HCT116 (cell line): ENCODE data around the gene SEMA3C. TPM values are rescaled to one million over a fixed set of nuclear protein-coding genes. Genes with fewer than 3 reads are reported as not detected.
A peak's percentile ranks its signal among the peaks of the same experiment; 100 is the strongest.

Source experiments
- ATAC-seq: fragments of 200-7000 bp; cut with Tn5 transposase; 2 replicates; pipeline ENCODE4 v1.9.1; 2020; ENCODE audit warnings: mild to moderate bottlenecking, moderate library complexity
- BruUV-seq: library from RNA; stranded (reverse); fragments of 400-500 nt; replicated peaks from 2 replicates; lab custom pipeline; 2021; lab: Mats Ljungman, UMichigan
- CTCF ChIA-PET: fragments of 300-600 bp; sonication (Branson Sonifier 250); formaldehyde crosslinking; loops from one replicate; lab custom pipeline; 2021; ENCODE audit warnings: antibody characterized with exemption; lab: Charles Lee
- POLR2A ChIA-PET: fragments of 300-600, 350-600 bp; sonication (Branson Sonifier 250); formaldehyde crosslinking; loops from one replicate; lab custom pipeline; 2021; ENCODE audit warnings: antibody characterized with exemption; lab: Charles Lee
- RAD21 ChIA-PET, 2 experiments: fragments of 300-600 bp; sonication (Branson Sonifier 250); formaldehyde crosslinking; loops; one replicate each; lab custom pipeline; 2023; ENCODE audit warnings: low total read pairs in 2 of 2; ENCODE audit not compliant: uncharacterized antibody in 2 of 2, unreplicated experiment in 2 of 2, low non-redundant PET in 1 of 2; lab: Charles Lee
- DNase-seq: peaks from one replicate; pipeline ENCODE4 v3.0.0-alpha.2; 2010; ENCODE audit warnings: low read depth, low spot score
- H2AFZ ChIP-seq: fragments of 200-600 bp; shearing (Covaris generic), sonication (generic); 2 replicates; pipeline ENCODE4 v1.6.1; 2017; ENCODE audit warnings: low read depth, mixed run types, mixed read lengths, antibody characterized with exemption, low read length; ENCODE audit not compliant: poor library complexity, severe bottlenecking
- H3K27ac ChIP-seq: 2 replicates; pipeline ENCODE4 v1.5.1; 2012; ENCODE audit warnings: low read depth, low read length
- H3K27me3 ChIP-seq: fragments of 200-600 bp; sonication (generic); 2 replicates; pipeline ENCODE4 v1.6.1; 2016; ENCODE audit warnings: mixed run types, low read length, mixed read lengths; ENCODE audit not compliant: insufficient read depth
- H3K36me3 ChIP-seq, 2 experiments: fragments of 200-500 bp in 1 of 2; fragments of 200-600 bp in 1 of 2; sonication (Bioruptor generic) in 1 of 2; sonication (generic) in 1 of 2; 2 replicates each; pipeline versions ENCODE4 v1.5.1 to v1.6.1; 2014 to 2016; ENCODE audit warnings: low read length in 2 of 2, inconsistent platforms in 1 of 2, mixed read lengths in 1 of 2, mixed run types in 1 of 2; ENCODE audit not compliant: insufficient read depth in 2 of 2, control insufficient read depth in 1 of 2
- H3K4me1 ChIP-seq, 2 experiments: fragments of 200-600 bp in 1 of 2; sonication (generic) in 1 of 2; 2 replicates each; pipeline versions ENCODE4 v1.5.1 to v1.6.1; 2012 to 2017; ENCODE audit warnings: low read length in 2 of 2, inconsistent platforms in 1 of 2, mild to moderate bottlenecking in 1 of 2, mixed read lengths in 1 of 2, mixed run types in 1 of 2, moderate library complexity in 1 of 2; ENCODE audit not compliant: insufficient read depth in 2 of 2, control insufficient read depth in 1 of 2
- H3K4me2 ChIP-seq: fragments of 200-600 bp; sonication (generic); 2 replicates; pipeline ENCODE4 v1.6.1; 2017; ENCODE audit warnings: mixed run types, low read length, mixed read lengths
- H3K4me3 ChIP-seq, 2 experiments: fragments of 200-600 bp in 1 of 2; sonication (generic) in 1 of 2; replicated peaks in 1 of 2; 2 replicates each; pipeline ENCODE4 v1.5.1; 2011 to 2016; ENCODE audit warnings: low read length in 2 of 2, control low read depth in 1 of 2, low read depth in 1 of 2, mild to moderate bottlenecking in 1 of 2, mixed read lengths in 1 of 2, mixed run types in 1 of 2
- H3K79me2 ChIP-seq: fragments of 200-600 bp; sonication (generic); 2 replicates; pipeline ENCODE4 v1.6.1; 2017; ENCODE audit warnings: mild to moderate bottlenecking, mixed run types, low read length, moderate library complexity, mixed read lengths; ENCODE audit not compliant: insufficient read depth
- H3K9ac ChIP-seq: fragments of 200-600 bp; sonication (generic); 2 replicates; pipeline ENCODE4 v1.6.1; 2016; ENCODE audit warnings: low read length, mixed read lengths
- H3K9me2 ChIP-seq: fragments of 200-600 bp; sonication (generic), shearing (Covaris generic); 2 replicates; pipeline ENCODE4 v1.6.1; 2017; ENCODE audit warnings: mixed run types, mild to moderate bottlenecking, moderate library complexity; ENCODE audit not compliant: insufficient read depth
- H3K9me3 ChIP-seq, 2 experiments: fragments of 200-500 bp in 1 of 2; fragments of 200-600 bp in 1 of 2; sonication (Bioruptor generic) in 1 of 2; sonication (generic) in 1 of 2; 2 replicates each; pipeline ENCODE4 v1.6.1; 2014 to 2017; ENCODE audit warnings: low read length in 2 of 2, mixed read lengths in 2 of 2, inconsistent platforms in 1 of 2, low read depth in 1 of 2, mild to moderate bottlenecking in 1 of 2, mixed run types in 1 of 2, moderate library complexity in 1 of 2; ENCODE audit not compliant: control insufficient read depth in 1 of 2, insufficient read depth in 1 of 2
- H4K20me1 ChIP-seq: fragments of 200-600 bp; sonication (generic), shearing (Covaris generic); 2 replicates; pipeline ENCODE4 v1.6.1; 2017; ENCODE audit warnings: mixed run types, mild to moderate bottlenecking, moderate library complexity; ENCODE audit not compliant: insufficient read depth
- ATF3 ChIP-seq: IDR thresholded peaks from 2 replicates; pipeline ENCODE4 v1.6.1; 2012
- CBX3 ChIP-seq: IDR thresholded peaks from 2 replicates; pipeline ENCODE4 v1.6.1; 2012; ENCODE audit warnings: low read depth
- CEBPB ChIP-seq: IDR thresholded peaks from 2 replicates; pipeline ENCODE4 v1.6.1; 2012; ENCODE audit warnings: low read depth
- CTCF ChIP-seq, 3 experiments: fragments of 200-600 bp in 1 of 3; sonication (generic) in 1 of 3; IDR thresholded peaks in 2 of 3; conservative IDR thresholded peaks in 1 of 3; 2 replicates each; pipeline ENCODE4 v1.5.1; 2012 to 2017; ENCODE audit warnings: low read depth in 2 of 3, low read length in 2 of 3, antibody characterized with exemption in 1 of 3, borderline replicate concordance in 1 of 3, control low read depth in 1 of 3, mild to moderate bottlenecking in 1 of 3, mixed read lengths in 1 of 3, mixed run types in 1 of 3, moderate library complexity in 1 of 3; ENCODE audit not compliant: insufficient read depth in 1 of 3
- EGR1 ChIP-seq: IDR thresholded peaks from 2 replicates; pipeline ENCODE4 v1.6.1; 2012; ENCODE audit warnings: low read depth
- EZH2 ChIP-seq: fragments of 200-600 bp; sonication (generic); IDR thresholded peaks from 2 replicates; pipeline ENCODE4 v1.6.1; 2017; ENCODE audit warnings: antibody characterized with exemption, mixed run types
- EZH2phosphoT487 ChIP-seq: fragments of 200-600 bp; IDR thresholded peaks from 2 replicates; pipeline ENCODE4 v1.6.1; 2018; ENCODE audit warnings: antibody characterized with exemption, borderline replicate concordance
- FOSL1 ChIP-seq: IDR thresholded peaks from 2 replicates; pipeline ENCODE4 v1.6.1; 2012; ENCODE audit warnings: low read depth
- JUND ChIP-seq: IDR thresholded peaks from 2 replicates; pipeline ENCODE4 v1.6.1; 2012
- MAX ChIP-seq: IDR thresholded peaks from 2 replicates; pipeline ENCODE4 v1.6.1; 2012
- POLR2A ChIP-seq: IDR thresholded peaks from 2 replicates; pipeline ENCODE4 v1.7.0; 2011; ENCODE audit warnings: borderline replicate concordance; ENCODE audit not compliant: insufficient read depth, insufficient read length; ENCODE audit errors: extremely low read depth
- POLR2AphosphoS5 ChIP-seq: IDR thresholded peaks from 2 replicates; pipeline ENCODE4 v1.6.1; 2011; ENCODE audit warnings: mild to moderate bottlenecking, low read depth, low read length, moderate library complexity
- RAD21 ChIP-seq: IDR thresholded peaks from 2 replicates; pipeline ENCODE4 v1.6.1; 2012; ENCODE audit warnings: low read depth, mild to moderate bottlenecking
- REST ChIP-seq: IDR thresholded peaks from 2 replicates; pipeline ENCODE4 v1.6.1; 2012; ENCODE audit warnings: low read depth
- SIN3A ChIP-seq: IDR thresholded peaks from 2 replicates; pipeline ENCODE4 v1.6.1; 2012; ENCODE audit warnings: low read depth
- SP1 ChIP-seq: IDR thresholded peaks from 2 replicates; pipeline ENCODE4 v1.6.1; 2012; ENCODE audit warnings: low read depth
- SRF ChIP-seq: IDR thresholded peaks from 2 replicates; pipeline ENCODE4 v1.6.1; 2012; ENCODE audit warnings: low read depth
- TCF7L2 ChIP-seq: IDR thresholded peaks from 2 replicates; pipeline ENCODE4 v1.7.0; 2011; ENCODE audit warnings: borderline replicate concordance, inconsistent platforms; ENCODE audit not compliant: insufficient read depth, insufficient read length; ENCODE audit errors: extremely low read depth
- YY1 ChIP-seq: IDR thresholded peaks from 2 replicates; pipeline ENCODE4 v1.6.1; 2011; ENCODE audit warnings: low read length, low read depth, moderate library complexity, mild to moderate bottlenecking; ENCODE audit not compliant: insufficient replicate concordance; ENCODE audit errors: extremely low read depth
- ZFX ChIP-seq: fragments of 450-650 bp; IDR thresholded peaks from 2 replicates; pipeline ENCODE4 v1.6.1; 2017
- ZNF274 ChIP-seq: fragments of 200-500 bp; sonication (Bioruptor generic); IDR thresholded peaks from 2 replicates; pipeline ENCODE4 v1.6.1; 2014; ENCODE audit warnings: mild to moderate bottlenecking, low read depth, low read length, inconsistent platforms
- intact Hi-C: fragments of 100-400 bp; cut with micrococcal nuclease; formaldehyde crosslinking; loops from 2 replicates; pipeline ENCODE4 v1.10.0; 2022
- total RNA-seq: library from RNA; stranded (reverse); gene quantifications from one replicate; pipeline ENCODE4 v1.2.1, GENCODE V29; 2021; ENCODE audit not compliant: unreplicated experiment
- TF ChIP-seq, protein P1 (sequence below): IDR thresholded peaks from 2 replicates; pipeline ENCODE4 v1.6.1; 2011; ENCODE audit warnings: mild to moderate bottlenecking, low read length, moderate library complexity; ENCODE audit not compliant: insufficient replicate concordance; ENCODE audit errors: extremely low read depth

SEMA3C gene
- total RNA-seq, 1 experiment from 2014 or later: 25.3 TPM

GRCh38 chr7:80779456-80779855 is 139.4 kb downstream of the SEMA3C start:
- H3K9ac ChIP-seq: no peak overlapping the region
- CTCF ChIA-PET: no interaction called here
- peak; percentile 43; the same call in 1 of the 2 replicates for ATAC-seq
- RAD21 ChIA-PET: no interaction called here
- H3K27ac ChIP-seq: no peak overlapping the region
- DNase-seq: no peak
- H3K79me2 ChIP-seq: no peaks in the 10 kb centered on the region
- H4K20me1 ChIP-seq: no peaks in the 10 kb centered on the region
- no peaks in the 10 kb centered on the region for H3K9me3 ChIP-seq
- H3K9me2 ChIP-seq: no peaks in the 10 kb centered on the region
- intact Hi-C loops: no loop called here
- H3K27me3 ChIP-seq: no peaks in the 10 kb centered on the region
- POLR2A ChIA-PET: no interaction called here
- H3K36me3 ChIP-seq: no peaks in the 10 kb centered on the region
- peak overlapping the region; percentile 17 for H3K4me2 ChIP-seq
- H3K4me3 ChIP-seq: no peak overlapping the region
- H2AFZ ChIP-seq: no peak overlapping the region
- H3K4me1 ChIP-seq: peaks cover 54% of the 10 kb centered on the region in 2 experiments
- no TSS peak for BruUV-seq
- TF ChIP-seq YY1 (no peak), TCF7L2 (no peak), EZH2 (no peak), SIN3A (no peak), ZFX (no peak), POLR2A (no peak), FOSL1 (peak; percentile 64), CTCF (IDR thresholded peaks at IDR 0.05 in 2 of 3, conservative IDR thresholded peaks at IDR 0.05 in 1 of 3; ENCODE audit: borderline replicate concordance in 1 of 3, insufficient read depth in 1 of 3, low read depth in 2 of 3, low read length in 2 of 3) (no peak), RAD21 (no peak), MAX (peak; percentile 45), POLR2AphosphoS5 (no peak), ZNF274 (no peak), REST (no peak), SRF (no peak), CEBPB (no peak), ATF3 (no peak), EZH2phosphoT487 (no peak), JUND (peak; percentile 42; the same call in 1 of the 2 replicates), EGR1 (no peak), SP1 (0 out of 2 replicates have a peak, but pooled peaks have one; percentile 18), CBX3 (0 out of 2 replicates have a peak, but pooled peaks have one; percentile 21)
- TF ChIP-seq, protein P1, sequence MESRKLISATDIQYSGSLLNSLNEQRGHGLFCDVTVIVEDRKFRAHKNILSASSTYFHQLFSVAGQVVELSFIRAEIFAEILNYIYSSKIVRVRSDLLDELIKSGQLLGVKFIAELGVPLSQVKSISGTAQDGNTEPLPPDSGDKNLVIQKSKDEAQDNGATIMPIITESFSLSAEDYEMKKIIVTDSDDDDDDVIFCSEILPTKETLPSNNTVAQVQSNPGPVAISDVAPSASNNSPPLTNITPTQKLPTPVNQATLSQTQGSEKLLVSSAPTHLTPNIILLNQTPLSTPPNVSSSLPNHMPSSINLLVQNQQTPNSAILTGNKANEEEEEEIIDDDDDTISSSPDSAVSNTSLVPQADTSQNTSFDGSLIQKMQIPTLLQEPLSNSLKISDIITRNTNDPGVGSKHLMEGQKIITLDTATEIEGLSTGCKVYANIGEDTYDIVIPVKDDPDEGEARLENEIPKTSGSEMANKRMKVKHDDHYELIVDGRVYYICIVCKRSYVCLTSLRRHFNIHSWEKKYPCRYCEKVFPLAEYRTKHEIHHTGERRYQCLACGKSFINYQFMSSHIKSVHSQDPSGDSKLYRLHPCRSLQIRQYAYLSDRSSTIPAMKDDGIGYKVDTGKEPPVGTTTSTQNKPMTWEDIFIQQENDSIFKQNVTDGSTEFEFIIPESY: no peak
